ENCODE results near the gene HSF2BP. TPM values are rescaled to one million over a fixed set of nuclear protein-coding genes. Genes with fewer than 3 reads are reported as not detected.
"Not testable (repeated sequence)": the region's sequence is repeated elsewhere in the genome, so short reads cannot be mapped to it uniquely, and the experiment has no call there.

HSF2BP gene
- total RNA-seq, 6 experiments from 2014 or later, result 0.33 to 0.90 (median 0.59) TPM

- TF ChIP-seq CTCF (IDR thresholded peaks at IDR 0.05), result no peak
- H3K4me1 Mint-ChIP-seq (ENCODE audit: low read depth), result no peaks in the 10 kb centered on the region
- H3K36me3 Mint-ChIP-seq (ENCODE audit: low read depth), result peaks cover 22% of the 10 kb centered on the region
- no peak overlapping the region for H3K27ac Mint-ChIP-seq
- H3K4me3 Mint-ChIP-seq, result no peak overlapping the region
- no peak for DNase-seq
- no peaks in the 10 kb centered on the region for H3K9me3 Mint-ChIP-seq
- no peaks in the 10 kb centered on the region; the same call in 1 of the 2 replicates for H3K27me3 Mint-ChIP-seq (ENCODE audit: insufficient read depth)
These were observed 25.1 kb upstream of the HSF2BP start for GRCh38 chr21:43684424-43684823.

GRCh38 chr21:43681650-43682049 is 22.4 kb upstream of the HSF2BP start:
- Mint-ChIP-seq H3K27ac (no peak overlapping the region), H3K4me1 (ENCODE audit: low read depth) (no peaks in the 10 kb centered on the region), H3K36me3 (ENCODE audit: low read depth) (peaks cover 36% of the 10 kb centered on the region), H3K9me3 (no peaks in the 10 kb centered on the region), H3K4me3 (no peak overlapping the region), H3K27me3 (ENCODE audit: insufficient read depth) (no peaks in the 10 kb centered on the region)
- no peak for TF ChIP-seq CTCF (IDR thresholded peaks at IDR 0.05)
- DNase-seq, result no peak

GRCh38 chr21:43680421-43680820 is 21.1 kb upstream of the HSF2BP start:
- peaks cover 34% of the 10 kb centered on the region for H3K36me3 Mint-ChIP-seq (ENCODE audit: low read depth)
- not testable (repeated sequence) for H3K4me3 Mint-ChIP-seq; H3K4me1 Mint-ChIP-seq (ENCODE audit: low read depth); H3K27ac Mint-ChIP-seq; H3K27me3 Mint-ChIP-seq (ENCODE audit: insufficient read depth); DNase-seq; H3K9me3 Mint-ChIP-seq

- H3K36me3 Mint-ChIP-seq (ENCODE audit: low read depth), result peaks cover 32% of the 10 kb centered on the region
- H3K4me1 Mint-ChIP-seq (ENCODE audit: low read depth), result no peaks in the 10 kb centered on the region
- TF ChIP-seq CTCF (IDR thresholded peaks at IDR 0.05), result no peak
- H3K4me3 Mint-ChIP-seq, result no peak overlapping the region
- no peaks in the 10 kb centered on the region for H3K27me3 Mint-ChIP-seq (ENCODE audit: insufficient read depth)
- no peaks in the 10 kb centered on the region for H3K9me3 Mint-ChIP-seq
- no peak overlapping the region for H3K27ac Mint-ChIP-seq
- no peak for DNase-seq
These were observed 20.7 kb upstream of the HSF2BP start for GRCh38 chr21:43679951-43680350.

- H3K9me3 Mint-ChIP-seq, result no peaks in the 10 kb centered on the region
- no peak for DNase-seq
- TF ChIP-seq CTCF (IDR thresholded peaks at IDR 0.05), result no peak
These were observed 17.1 kb upstream of the HSF2BP start for GRCh38 chr21:43676391-43676790.

GRCh38 chr21:43675871-43676270 is 16.6 kb upstream of the HSF2BP start:
- H3K27me3 Mint-ChIP-seq (ENCODE audit: insufficient read depth), result no peaks in the 10 kb centered on the region
- H3K9me3 Mint-ChIP-seq, result no peaks in the 10 kb centered on the region
- DNase-seq, result no peak
- no peak overlapping the region for H3K27ac Mint-ChIP-seq
- no peak overlapping the region for H3K4me3 Mint-ChIP-seq
- no peaks in the 10 kb centered on the region for H3K4me1 Mint-ChIP-seq (ENCODE audit: low read depth)
- TF ChIP-seq CTCF (IDR thresholded peaks at IDR 0.05), result no peak
- peaks cover 41% of the 10 kb centered on the region for H3K36me3 Mint-ChIP-seq (ENCODE audit: low read depth)

More at GRCh38 chr21:43676391-43676790, 17.1 kb upstream of the HSF2BP start:
- Mint-ChIP-seq H3K27me3 (ENCODE audit: insufficient read depth) (no peaks in the 10 kb centered on the region), H3K36me3 (ENCODE audit: low read depth) (peaks cover 41% of the 10 kb centered on the region), H3K4me1 (ENCODE audit: low read depth) (no peaks in the 10 kb centered on the region), H3K27ac (no peak overlapping the region), H3K4me3 (no peak overlapping the region)

Measured in HFFc6 (cell line).